GM12801 (cell line): ENCODE results near the gene TAS2R19.
"Not testable (repeated sequence)": the region's sequence is repeated elsewhere in the genome, so short reads cannot be mapped to it uniquely, and the experiment has no call there.

Source experiments
- TF ChIP-seq, protein P1 (sequence below): IDR thresholded peaks from one replicate; pipeline ENCODE4 v1.5.1; 2011; ENCODE audit warnings: control low read depth; ENCODE audit not compliant: insufficient read length; ENCODE audit errors: extremely low read depth

Gene TAS2R19, protein sequence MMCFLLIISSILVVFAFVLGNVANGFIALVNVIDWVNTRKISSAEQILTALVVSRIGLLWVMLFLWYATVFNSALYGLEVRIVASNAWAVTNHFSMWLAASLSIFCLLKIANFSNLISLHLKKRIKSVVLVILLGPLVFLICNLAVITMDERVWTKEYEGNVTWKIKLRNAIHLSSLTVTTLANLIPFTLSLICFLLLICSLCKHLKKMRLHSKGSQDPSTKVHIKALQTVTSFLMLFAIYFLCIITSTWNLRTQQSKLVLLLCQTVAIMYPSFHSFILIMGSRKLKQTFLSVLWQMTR

DNA sequence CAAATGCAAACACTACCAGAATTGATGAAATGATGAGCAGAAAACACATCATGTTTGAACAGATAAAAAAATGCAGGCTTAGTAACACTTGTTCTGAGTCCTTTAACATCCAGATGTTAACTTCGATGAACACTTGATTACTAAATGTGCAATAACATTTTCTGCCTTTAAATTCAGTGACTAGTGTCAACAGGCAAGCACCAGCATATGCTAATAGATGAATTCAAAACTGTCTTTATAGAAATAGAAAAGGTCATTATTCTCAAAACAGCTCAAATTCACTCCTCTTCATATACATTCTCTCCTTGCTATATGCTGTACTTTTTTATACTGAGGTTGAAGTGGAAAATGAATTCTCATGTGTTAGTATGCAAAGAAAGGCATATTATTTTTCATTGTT is at the start of gene TAS2R19:
TSS of gene TAS2R19 (minus strand) at position 101 of the 400 bp plus-strand sequence. CDS start at position 52, 49 bp downstream.
- TF ChIP-seq, protein P1, sequence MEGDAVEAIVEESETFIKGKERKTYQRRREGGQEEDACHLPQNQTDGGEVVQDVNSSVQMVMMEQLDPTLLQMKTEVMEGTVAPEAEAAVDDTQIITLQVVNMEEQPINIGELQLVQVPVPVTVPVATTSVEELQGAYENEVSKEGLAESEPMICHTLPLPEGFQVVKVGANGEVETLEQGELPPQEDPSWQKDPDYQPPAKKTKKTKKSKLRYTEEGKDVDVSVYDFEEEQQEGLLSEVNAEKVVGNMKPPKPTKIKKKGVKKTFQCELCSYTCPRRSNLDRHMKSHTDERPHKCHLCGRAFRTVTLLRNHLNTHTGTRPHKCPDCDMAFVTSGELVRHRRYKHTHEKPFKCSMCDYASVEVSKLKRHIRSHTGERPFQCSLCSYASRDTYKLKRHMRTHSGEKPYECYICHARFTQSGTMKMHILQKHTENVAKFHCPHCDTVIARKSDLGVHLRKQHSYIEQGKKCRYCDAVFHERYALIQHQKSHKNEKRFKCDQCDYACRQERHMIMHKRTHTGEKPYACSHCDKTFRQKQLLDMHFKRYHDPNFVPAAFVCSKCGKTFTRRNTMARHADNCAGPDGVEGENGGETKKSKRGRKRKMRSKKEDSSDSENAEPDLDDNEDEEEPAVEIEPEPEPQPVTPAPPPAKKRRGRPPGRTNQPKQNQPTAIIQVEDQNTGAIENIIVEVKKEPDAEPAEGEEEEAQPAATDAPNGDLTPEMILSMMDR = no peak

DNA sequence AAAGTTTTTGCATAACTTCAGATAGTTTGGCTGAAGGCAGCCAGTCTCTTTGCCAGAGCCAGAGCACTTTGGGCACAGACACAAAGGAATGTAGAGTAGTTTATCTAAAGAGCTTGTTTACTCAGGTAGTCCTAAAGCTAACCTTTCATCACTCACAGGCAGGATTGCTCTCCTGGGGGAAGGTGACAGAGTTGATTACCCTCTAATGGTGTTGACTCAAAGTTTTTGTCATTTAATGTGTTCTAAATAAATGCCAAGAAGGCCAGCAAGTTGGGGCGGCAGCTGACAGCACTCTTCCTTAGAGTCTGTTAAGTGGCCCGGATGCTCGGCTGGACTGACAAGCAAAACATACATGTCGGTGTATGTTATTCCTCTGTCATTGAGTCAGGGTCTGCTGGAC is 49.0 kb upstream of the TAS2R19 start:
- TF ChIP-seq, protein P1 = no peak

DNA sequence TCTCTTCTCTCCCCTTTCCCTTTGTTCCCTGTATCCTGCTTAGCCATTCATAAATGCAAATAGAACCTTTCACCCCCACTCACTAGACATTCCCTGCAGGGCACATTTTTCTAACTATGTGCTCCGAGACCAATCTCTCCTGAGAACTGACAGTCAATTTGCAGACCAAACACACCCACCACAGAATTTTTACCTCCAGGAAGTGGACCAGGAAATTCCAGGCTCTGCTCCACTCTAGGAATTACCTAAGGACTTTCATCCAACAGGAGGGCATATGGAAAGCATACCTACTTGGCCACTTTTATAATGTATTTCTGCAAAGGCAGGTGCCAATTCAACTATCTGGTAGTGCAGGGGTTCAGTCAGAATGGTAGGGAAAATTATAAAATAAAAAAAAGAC is 48.6 kb upstream of the TAS2R19 start:
- TF ChIP-seq, protein P1 = no peak

DNA sequence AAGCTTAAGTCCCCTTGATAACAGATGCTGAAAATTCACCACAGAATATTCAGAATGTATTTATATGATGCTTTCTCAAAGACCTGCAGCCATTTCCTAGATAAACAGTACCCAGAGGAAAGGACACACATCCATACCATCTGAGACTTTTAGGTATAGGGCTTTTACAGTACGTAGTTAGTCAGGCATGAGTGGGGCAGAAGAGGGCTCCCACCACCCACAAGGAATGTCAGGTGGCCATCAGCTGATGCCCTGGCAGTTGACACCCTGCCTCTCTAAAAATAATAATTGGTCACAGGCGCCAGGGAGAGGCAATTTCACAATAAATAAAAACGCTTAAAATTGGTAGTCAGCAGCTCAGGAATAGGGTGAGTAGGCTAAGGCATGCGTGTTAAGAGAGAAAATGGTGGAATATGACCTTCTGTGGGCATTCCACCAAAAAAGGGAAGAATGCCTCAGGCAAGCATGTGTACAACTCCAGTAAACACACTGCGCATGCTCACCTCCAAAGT is 47.5 kb upstream of the TAS2R19 start:
- TF ChIP-seq, protein P1 = no peak

DNA sequence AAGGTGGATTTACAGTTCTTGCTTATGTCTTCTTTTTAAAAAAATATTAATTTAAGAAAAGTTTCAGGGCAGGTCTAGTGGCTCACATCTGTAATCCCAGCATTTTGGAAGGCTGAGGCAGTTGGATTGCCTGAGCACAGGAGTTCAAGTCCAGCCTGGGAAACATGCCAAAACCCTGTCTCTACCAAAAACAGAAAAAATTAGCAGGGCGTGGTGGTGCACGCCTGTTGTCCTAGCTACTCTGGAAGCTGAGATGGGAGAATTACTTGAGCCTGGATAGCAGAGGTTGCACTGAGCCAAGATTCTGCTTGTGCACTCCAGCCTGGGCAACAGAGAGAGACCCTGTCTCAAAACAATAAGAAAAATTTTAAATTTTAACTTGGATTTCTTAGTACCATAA is 45.1 kb upstream of the TAS2R19 start:
- TF ChIP-seq, protein P1 = no peak

DNA sequence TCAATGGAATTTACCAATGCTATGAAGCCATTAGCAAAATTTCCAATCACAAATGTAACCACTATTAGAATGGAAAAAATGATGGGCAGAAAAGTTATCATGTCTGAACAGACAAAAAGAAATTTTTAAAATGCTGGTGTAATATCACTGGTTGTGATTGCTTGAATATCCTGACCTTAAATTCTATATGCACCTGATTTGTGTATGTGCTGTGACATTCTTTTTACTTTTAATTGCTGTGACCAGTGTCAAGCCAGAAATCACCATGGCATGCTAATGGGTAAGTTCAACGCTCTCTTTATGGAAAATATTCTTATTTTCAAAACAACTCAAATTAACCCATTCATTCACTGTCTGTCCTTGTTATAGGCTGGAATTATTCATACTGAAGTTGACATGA is 39.8 kb upstream of the TAS2R19 start, which contains the start of gene TAS2R46:
TSS of gene TAS2R46 (minus strand) at position 101 of the 400 bp plus-strand sequence. CDS start at position 101, 0 bp downstream.
- TF ChIP-seq, protein P1 = not testable (repeated sequence)

DNA sequence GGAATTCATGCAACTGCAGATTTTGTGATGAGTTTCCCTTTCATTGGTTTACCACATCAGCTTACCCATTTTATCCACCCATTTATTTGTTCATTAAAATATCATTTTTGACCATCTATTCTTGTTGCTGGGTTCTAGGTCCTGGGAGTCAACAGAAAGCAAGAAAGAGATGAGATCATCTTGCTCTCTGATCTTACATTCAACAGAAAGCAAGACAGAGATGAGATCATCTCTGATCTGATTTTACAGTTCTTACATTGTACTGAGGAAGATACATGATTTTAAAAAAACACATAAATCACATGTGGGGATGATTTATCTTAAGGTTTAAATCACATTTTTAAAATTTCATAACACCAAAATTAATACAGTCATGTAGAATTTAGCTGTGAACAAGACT is 37.4 kb upstream of the TAS2R19 start:
- TF ChIP-seq, protein P1 = no peak
